DOHH2 (cell line): ENCODE results near the gene GSTA3.

Experiments
- CTCF ChIP-seq: fragments of 200-600 bp; sonication (generic); IDR thresholded peaks from one replicate; pipeline ENCODE4 v1.5.1; 2014; ENCODE audit warnings: antibody characterized with exemption, mild to moderate bottlenecking, low read depth, low read length; ENCODE audit not compliant: poor library complexity, severe bottlenecking
- EZH2phosphoT487 ChIP-seq: fragments of 200-600 bp; sonication (generic); IDR thresholded peaks from 2 replicates; pipeline ENCODE4 v1.6.1; 2017; ENCODE audit warnings: borderline replicate concordance, mild to moderate bottlenecking, antibody characterized with exemption, low read length, moderate library complexity, mixed read lengths

GRCh38 chr6:52868240-52868639, 41.3 kb downstream of the GSTA3 start:
- TF ChIP-seq CTCF (no peak), EZH2phosphoT487 (no peak)
